ENCODE data around the gene KRT33A.

The KRT33A gene

DNA sequence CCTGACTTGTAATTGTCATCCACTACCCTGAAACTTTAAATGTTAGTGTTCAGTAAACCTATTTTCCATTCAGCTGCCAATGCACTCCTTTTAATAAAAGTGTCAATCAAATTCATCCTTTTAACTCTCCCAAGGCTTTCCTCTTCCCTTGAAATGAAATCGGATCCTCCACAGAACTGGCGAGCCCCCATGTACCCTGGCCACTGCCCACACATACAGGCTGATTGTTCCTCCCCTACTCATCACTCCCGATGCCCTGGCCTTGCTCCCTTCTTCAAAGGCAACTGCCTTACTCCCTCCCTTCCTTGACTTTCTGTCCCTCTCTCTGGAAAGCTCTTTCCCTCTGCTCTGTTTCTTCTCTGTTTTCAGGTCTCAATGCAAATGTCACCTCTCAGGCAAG, 7.6 kb downstream of the KRT33A start:
- no peak overlapping the region for H3K4me3 ChIP-seq (ENCODE audit: low read depth, low read length)
- TF ChIP-seq, protein P1, sequence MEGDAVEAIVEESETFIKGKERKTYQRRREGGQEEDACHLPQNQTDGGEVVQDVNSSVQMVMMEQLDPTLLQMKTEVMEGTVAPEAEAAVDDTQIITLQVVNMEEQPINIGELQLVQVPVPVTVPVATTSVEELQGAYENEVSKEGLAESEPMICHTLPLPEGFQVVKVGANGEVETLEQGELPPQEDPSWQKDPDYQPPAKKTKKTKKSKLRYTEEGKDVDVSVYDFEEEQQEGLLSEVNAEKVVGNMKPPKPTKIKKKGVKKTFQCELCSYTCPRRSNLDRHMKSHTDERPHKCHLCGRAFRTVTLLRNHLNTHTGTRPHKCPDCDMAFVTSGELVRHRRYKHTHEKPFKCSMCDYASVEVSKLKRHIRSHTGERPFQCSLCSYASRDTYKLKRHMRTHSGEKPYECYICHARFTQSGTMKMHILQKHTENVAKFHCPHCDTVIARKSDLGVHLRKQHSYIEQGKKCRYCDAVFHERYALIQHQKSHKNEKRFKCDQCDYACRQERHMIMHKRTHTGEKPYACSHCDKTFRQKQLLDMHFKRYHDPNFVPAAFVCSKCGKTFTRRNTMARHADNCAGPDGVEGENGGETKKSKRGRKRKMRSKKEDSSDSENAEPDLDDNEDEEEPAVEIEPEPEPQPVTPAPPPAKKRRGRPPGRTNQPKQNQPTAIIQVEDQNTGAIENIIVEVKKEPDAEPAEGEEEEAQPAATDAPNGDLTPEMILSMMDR (IDR thresholded peaks at IDR 0.05; ENCODE audit: borderline replicate concordance, insufficient read depth, low read depth, low read length), result no peak

DNA sequence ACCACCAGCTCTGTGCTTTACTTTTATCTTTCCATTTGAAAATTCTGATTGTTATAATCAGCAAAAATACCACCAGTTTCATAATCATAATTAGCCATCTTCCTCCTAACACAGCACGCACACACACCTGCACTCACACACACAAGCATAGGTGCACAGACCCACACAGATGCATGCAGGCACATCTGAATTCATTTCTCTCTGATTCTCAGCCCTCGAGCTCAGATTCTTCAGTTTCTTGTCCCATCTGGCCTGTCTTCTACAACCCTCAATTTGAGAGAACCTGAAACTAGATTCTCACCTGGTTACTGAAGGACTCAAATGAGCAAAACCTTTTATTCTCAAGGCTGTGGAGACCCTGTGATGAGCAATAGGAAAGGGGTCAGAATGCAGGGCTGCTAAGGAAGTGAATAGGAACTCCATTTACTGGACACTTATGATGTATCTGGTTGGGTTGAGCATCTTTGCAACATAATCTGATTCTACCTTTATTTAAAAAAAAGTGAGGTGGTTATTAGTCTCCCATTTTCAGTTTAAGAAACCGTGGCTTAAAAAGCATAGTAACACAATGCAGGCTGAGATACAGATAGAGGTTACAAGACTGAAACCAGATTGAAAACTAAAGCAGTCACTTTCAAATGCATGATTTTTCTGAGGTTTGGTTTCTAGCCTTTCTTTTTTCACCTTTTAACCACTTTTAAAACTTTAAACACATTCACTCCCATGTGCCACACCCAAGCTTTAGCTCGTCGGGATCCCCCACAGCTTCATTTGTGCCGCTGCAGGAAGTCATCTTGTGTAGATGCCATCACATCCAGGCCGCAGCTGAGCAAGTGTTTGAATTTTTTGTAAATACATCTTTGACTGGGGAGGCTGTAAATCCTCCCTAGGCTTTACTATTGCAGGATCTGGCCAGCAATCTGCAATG, 9.4 kb downstream of the KRT33A start:
- TF ChIP-seq, protein P1 (IDR thresholded peaks at IDR 0.05; ENCODE audit: borderline replicate concordance, insufficient read depth, low read depth, low read length), result no peak
- H3K4me3 ChIP-seq (ENCODE audit: low read depth, low read length), result no peak overlapping the region

DNA sequence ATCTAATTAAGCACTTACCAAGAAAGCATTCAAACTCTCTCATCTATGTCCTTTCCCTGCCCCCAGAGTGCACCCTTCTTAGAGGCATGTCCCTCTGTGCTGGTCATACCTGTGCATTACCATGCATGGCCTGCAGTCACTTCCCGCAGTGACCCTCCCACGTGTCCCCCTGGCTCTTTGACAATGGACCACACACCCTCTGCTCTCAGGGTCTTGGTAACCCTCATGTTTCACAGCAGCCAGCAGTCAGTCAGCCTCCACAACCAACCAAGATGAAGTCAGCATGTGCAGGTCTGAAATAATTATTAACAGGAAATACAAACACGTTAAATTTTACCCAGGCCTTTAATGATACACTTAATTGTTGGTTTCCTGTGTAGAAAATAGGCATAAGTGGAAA, 10.1 kb downstream of the KRT33A start:
- TF ChIP-seq, protein P1 (IDR thresholded peaks at IDR 0.05; ENCODE audit: borderline replicate concordance, insufficient read depth, low read depth, low read length), result no peak
- no peak overlapping the region for H3K4me3 ChIP-seq (ENCODE audit: low read depth, low read length)

- H3K4me3 ChIP-seq (ENCODE audit: low read depth, low read length), result no peak overlapping the region
- TF ChIP-seq, protein P1 (IDR thresholded peaks at IDR 0.05; ENCODE audit: borderline replicate concordance, insufficient read depth, low read depth, low read length), result no peak
Measured at GRCh38 chr17:41339571-41340172, 11.0 kb downstream of the KRT33A start.

DNA sequence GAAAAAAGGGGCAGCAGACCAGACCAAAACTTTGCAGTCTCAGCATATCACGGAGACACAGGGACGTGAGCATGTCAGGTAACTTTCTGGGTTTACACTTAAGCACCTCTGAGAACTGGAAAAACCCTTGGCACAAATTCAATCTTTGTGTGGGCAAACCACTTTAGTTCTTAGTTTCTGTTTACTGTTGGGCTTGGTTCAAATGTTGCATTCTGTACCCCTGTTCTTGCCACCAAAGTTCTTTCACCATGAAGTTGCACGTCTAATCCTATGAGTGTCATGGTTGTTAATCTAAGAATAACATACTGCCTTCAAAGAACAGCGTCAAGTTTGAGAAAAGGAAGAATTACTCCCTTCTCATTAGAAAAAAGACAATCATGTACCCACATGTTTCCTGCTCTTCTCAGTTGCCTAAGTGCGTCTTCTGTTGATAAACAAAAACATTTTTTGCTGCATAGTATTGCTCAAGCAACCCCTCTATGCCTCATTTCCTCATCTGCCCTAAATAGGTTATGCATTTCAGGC, 11.6 kb downstream of the KRT33A start:
- TF ChIP-seq, protein P1 (IDR thresholded peaks at IDR 0.05; ENCODE audit: borderline replicate concordance, insufficient read depth, low read depth, low read length), result no peak
- H3K4me3 ChIP-seq (ENCODE audit: low read depth, low read length), result no peak overlapping the region

DNA sequence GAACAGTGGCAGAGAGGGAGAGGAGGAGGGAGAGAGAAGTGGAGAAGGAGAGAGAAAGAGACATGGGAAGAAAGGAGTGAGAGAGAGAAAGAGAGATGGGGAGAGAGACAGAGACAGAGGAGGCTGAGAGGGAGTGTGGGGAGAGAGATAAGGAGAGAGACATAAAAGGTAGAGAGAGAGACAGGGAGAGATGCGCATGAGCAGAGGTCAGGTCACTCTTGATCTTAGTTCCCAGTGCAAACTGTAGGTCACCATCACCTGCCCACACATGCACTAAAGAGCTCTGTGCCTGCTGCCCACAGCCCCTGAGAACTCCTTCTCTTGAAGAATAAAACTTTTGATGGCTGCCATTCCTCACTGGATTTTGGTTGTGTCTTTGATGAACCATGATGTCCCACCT, 14.9 kb downstream of the KRT33A start:
- no peak overlapping the region for H3K4me3 ChIP-seq (ENCODE audit: low read depth, low read length)
- TF ChIP-seq, protein P1 (IDR thresholded peaks at IDR 0.05; ENCODE audit: borderline replicate concordance, insufficient read depth, low read depth, low read length), result no peak
